H9 (cell line): Measurements from ENCODE around the gene KAT6B. TPM values are rescaled to one million over a fixed set of nuclear protein-coding genes. Genes with fewer than 3 reads are reported as not detected.

Experiments used
- DNase-seq: peaks from one replicate; pipeline ENCODE4 v3.0.0-alpha.2; 2017
- H2AFZ ChIP-seq: one replicate; pipeline ENCODE4 v1.6.1; 2013; ENCODE audit warnings: mild to moderate bottlenecking, low read length, control low read depth, moderate library complexity
- H2AK5ac ChIP-seq: 2 replicates; pipeline ENCODE4 v1.6.1; 2013; ENCODE audit warnings: low read length, control low read depth, mixed read lengths; ENCODE audit not compliant: insufficient read length
- H2BK120ac ChIP-seq: one replicate; pipeline ENCODE4 v1.6.1; 2013; ENCODE audit warnings: low read depth, mild to moderate bottlenecking, low read length, control low read depth, inconsistent platforms; ENCODE audit not compliant: poor library complexity, severe bottlenecking
- H2BK12ac ChIP-seq: 2 replicates; pipeline ENCODE4 v1.6.1; 2013; ENCODE audit warnings: low read length, control low read depth, mixed read lengths, low read depth; ENCODE audit not compliant: insufficient read length
- H2BK15ac ChIP-seq: 2 replicates; pipeline ENCODE4 v1.6.1; 2013; ENCODE audit warnings: low read depth, low read length, control low read depth
- H2BK20ac ChIP-seq: one replicate; pipeline ENCODE4 v1.6.1; 2013; ENCODE audit warnings: low read depth, mild to moderate bottlenecking, low read length, control low read depth, inconsistent platforms; ENCODE audit not compliant: poor library complexity, severe bottlenecking
- H2BK5ac ChIP-seq: 2 replicates; pipeline ENCODE4 v1.6.1; 2013; ENCODE audit warnings: low read length, control low read depth, mixed read lengths; ENCODE audit not compliant: insufficient read length
- H3K14ac ChIP-seq: 2 replicates; pipeline ENCODE4 v1.6.1; 2013; ENCODE audit warnings: low read length, control low read depth; ENCODE audit not compliant: insufficient read depth
- H3K18ac ChIP-seq: 2 replicates; pipeline ENCODE4 v1.6.1; 2013; ENCODE audit warnings: low read depth, mild to moderate bottlenecking, mixed read lengths, low read length, control low read depth; ENCODE audit not compliant: insufficient read length
- H3K23ac ChIP-seq: 2 replicates; pipeline ENCODE4 v1.6.1; 2013; ENCODE audit warnings: low read length, control low read depth, mixed read lengths, low read depth; ENCODE audit not compliant: insufficient read length
- H3K23me2 ChIP-seq: 2 replicates; pipeline ENCODE4 v1.6.1; 2013; ENCODE audit warnings: low read depth, mild to moderate bottlenecking, mixed read lengths, low read length, control low read depth; ENCODE audit not compliant: insufficient read length, poor library complexity, severe bottlenecking
- H3K27ac ChIP-seq: 2 replicates; pipeline ENCODE4 v1.5.1; 2013; ENCODE audit warnings: low read length, control low read depth, mixed read lengths, low read depth; ENCODE audit not compliant: insufficient read length
- H3K27me3 ChIP-seq: 2 replicates; pipeline ENCODE4 v1.6.1; 2013; ENCODE audit warnings: low read length, control low read depth, inconsistent platforms; ENCODE audit not compliant: insufficient read depth
- H3K4ac ChIP-seq: 2 replicates; pipeline ENCODE4 v1.6.1; 2013; ENCODE audit warnings: low read depth, mild to moderate bottlenecking, control low read depth, inconsistent platforms, low read length, moderate library complexity
- H3K4me1 ChIP-seq: 2 replicates; pipeline ENCODE4 v1.6.1; 2013; ENCODE audit warnings: low read length, control low read depth, inconsistent platforms; ENCODE audit not compliant: insufficient read depth
- H3K4me2 ChIP-seq: 2 replicates; pipeline ENCODE4 v1.6.1; 2013; ENCODE audit warnings: low read length, control low read depth, mixed read lengths; ENCODE audit not compliant: insufficient read length, insufficient read depth
- H3K56ac ChIP-seq: 2 replicates; pipeline ENCODE4 v1.6.1; 2013; ENCODE audit warnings: low read depth, mild to moderate bottlenecking, mixed read lengths, low read length, control low read depth; ENCODE audit not compliant: insufficient read length
- H3K79me1 ChIP-seq: 2 replicates; pipeline ENCODE4 v1.6.1; 2013; ENCODE audit warnings: low read depth, mild to moderate bottlenecking, moderate library complexity, low read length, control low read depth, inconsistent platforms; ENCODE audit not compliant: insufficient read depth, poor library complexity, severe bottlenecking
- H3K79me2 ChIP-seq: 2 replicates; pipeline ENCODE4 v1.6.1; 2013; ENCODE audit warnings: low read length, control low read depth, inconsistent platforms; ENCODE audit not compliant: insufficient read depth
- H3K9ac ChIP-seq: 2 replicates; pipeline ENCODE4 v1.6.1; 2013; ENCODE audit warnings: low read length, control low read depth, mixed read lengths; ENCODE audit not compliant: insufficient read length; ENCODE audit errors: extremely low read depth
- H3K9me3 ChIP-seq: one replicate; pipeline ENCODE4 v1.6.1; 2013; ENCODE audit warnings: low read depth, low read length, inconsistent platforms; ENCODE audit not compliant: control insufficient read depth
- H3T11ph ChIP-seq: one replicate; pipeline ENCODE4 v1.6.1; 2013; ENCODE audit warnings: mild to moderate bottlenecking, low read length, control low read depth, inconsistent platforms
- H4K20me1 ChIP-seq: one replicate; pipeline ENCODE4 v1.6.1; 2013; ENCODE audit not compliant: control insufficient read depth, insufficient read length, insufficient read depth
- H4K5ac ChIP-seq: 2 replicates; pipeline ENCODE4 v1.6.1; 2013; ENCODE audit warnings: low read depth, mild to moderate bottlenecking, mixed read lengths, low read length, control low read depth; ENCODE audit not compliant: insufficient read length
- H4K8ac ChIP-seq: replicated peaks from 2 replicates; pipeline ENCODE4 v1.6.1; 2013; ENCODE audit warnings: low read length, control low read depth, mixed read lengths, low read depth; ENCODE audit not compliant: insufficient read length
- H4K91ac ChIP-seq: 2 replicates; pipeline ENCODE4 v1.6.1; 2013; ENCODE audit warnings: low read depth, mild to moderate bottlenecking, moderate library complexity, mixed read lengths, low read length, control low read depth; ENCODE audit not compliant: insufficient read length
- H3K27ac Mint-ChIP-seq, 3 experiments: 2 replicates in 2 of 3; 3 replicates in 1 of 3; pipeline ENCODE4 v1.8.0; 2020 to 2021; ENCODE audit warnings: mixed read lengths in 3 of 3, mild to moderate bottlenecking in 1 of 3, moderate library complexity in 1 of 3
- H3K27me3 Mint-ChIP-seq: 2 replicates; pipeline ENCODE4 v1.8.0; 2021; ENCODE audit warnings: low read depth, mild to moderate bottlenecking, moderate library complexity, mixed read lengths
- H3K36me3 Mint-ChIP-seq, 3 experiments: 2 replicates in 2 of 3; 3 replicates in 1 of 3; pipeline ENCODE4 v1.8.0; 2020 to 2021; ENCODE audit warnings: low read depth in 3 of 3, mixed read lengths in 3 of 3; ENCODE audit not compliant: insufficient read depth in 1 of 3
- H3K4me1 Mint-ChIP-seq, 2 experiments: 2 replicates each; pipeline ENCODE4 v1.8.0; 2020; ENCODE audit warnings: mixed read lengths in 2 of 2
- H3K4me3 Mint-ChIP-seq, 2 experiments: 2 replicates in 1 of 2; 3 replicates in 1 of 2; pipeline ENCODE4 v1.8.0; 2020 to 2021; ENCODE audit warnings: mild to moderate bottlenecking in 2 of 2, mixed read lengths in 2 of 2, moderate library complexity in 1 of 2
- H3K9me3 Mint-ChIP-seq, 2 experiments: 2 replicates in 1 of 2; 3 replicates in 1 of 2; pipeline ENCODE4 v1.8.0; 2020; ENCODE audit warnings: mild to moderate bottlenecking in 2 of 2, mixed read lengths in 2 of 2, moderate library complexity in 1 of 2
- CTCF ChIP-seq: fragments of 200-600 bp; sonication (generic); conservative IDR thresholded peaks from 3 replicates; pipeline ENCODE4 v1.8.0; 2021; ENCODE audit warnings: antibody characterized with exemption, mild to moderate bottlenecking
- WGBS: extraction: QIAGEN DNeasy Blood & Tissue Kit; methylation state at CpG from one replicate; pipeline ENCODE4 v1.1.7; 2013; ENCODE audit warnings: missing lambda C conversion rate, low lambda C conversion rate, mixed read lengths; ENCODE audit not compliant: insufficient read length; ENCODE audit errors: extremely low coverage; 5-methylcytosine and 5-hydroxymethylcytosine counted together
- total RNA-seq: library from RNA; stranded (reverse); gene quantifications from 2 replicates; pipeline ENCODE4 v1.2.1, GENCODE V29; 2021

The KAT6B gene
- total RNA-seq, 1 experiment from 2014 or later: 34.2 TPM

GRCh38 chr10:74786126-74786525 lies 40.3 kb upstream of the KAT6B start:
- Mint-ChIP-seq H3K36me3 (no peaks in the 10 kb centered on the region; a peak in 1 of 7 replicates), H3K9me3 (no peaks in the 10 kb centered on the region), H3K4me1 (peaks cover 14 to 26% of the 10 kb centered on the region in 2 experiments), H3K27me3 (no peaks in the 10 kb centered on the region), H3K4me3 (no peak overlapping the region), H3K27ac (0 out of 7 replicates have a peak overlapping the region, but pooled peaks of 1 of the 3 experiments have one; percentile 1)
- Histone ChIP-seq H3K9ac (no peak overlapping the region), H4K91ac (no peak overlapping the region), H3K9me3 (no peaks in the 10 kb centered on the region), H2BK20ac (no peak overlapping the region), H4K5ac (no peak overlapping the region), H3T11ph (no peak overlapping the region), H2BK120ac (no peak overlapping the region), H3K27me3 (no peaks in the 10 kb centered on the region), H2BK12ac (no peak overlapping the region), H3K27ac (no peak overlapping the region), H3K23ac (no peak overlapping the region), H3K4me2 (no peak overlapping the region), H3K79me1 (no peaks in the 10 kb centered on the region), H3K23me2 (no peaks in the 10 kb centered on the region), H3K79me2 (no peaks in the 10 kb centered on the region), H2AFZ (no peak overlapping the region), H3K4ac (no peak overlapping the region), H2BK15ac (no peak overlapping the region), H4K8ac (no peak overlapping the region), H3K56ac (no peak overlapping the region), H4K20me1 (no peaks in the 10 kb centered on the region), H3K18ac (no peak overlapping the region), H3K4me1 (peaks cover 8% of the 10 kb centered on the region; the same call in 1 of the 2 replicates), H3K14ac (no peak overlapping the region), H2AK5ac (no peak overlapping the region), H2BK5ac (no peak overlapping the region)
- WGBS: no CpG with 5 or more reads among the region's 4 CpGs
- no peak for DNase-seq
- no peak for TF ChIP-seq CTCF
